ENCODE results near the gene LRRN1. TPM values are rescaled to one million over a fixed set of nuclear protein-coding genes. Genes with fewer than 3 reads are reported as not detected.

The LRRN1 gene
- total RNA-seq, 1 experiment from 2014 or later, result 0.13 TPM

DNA sequence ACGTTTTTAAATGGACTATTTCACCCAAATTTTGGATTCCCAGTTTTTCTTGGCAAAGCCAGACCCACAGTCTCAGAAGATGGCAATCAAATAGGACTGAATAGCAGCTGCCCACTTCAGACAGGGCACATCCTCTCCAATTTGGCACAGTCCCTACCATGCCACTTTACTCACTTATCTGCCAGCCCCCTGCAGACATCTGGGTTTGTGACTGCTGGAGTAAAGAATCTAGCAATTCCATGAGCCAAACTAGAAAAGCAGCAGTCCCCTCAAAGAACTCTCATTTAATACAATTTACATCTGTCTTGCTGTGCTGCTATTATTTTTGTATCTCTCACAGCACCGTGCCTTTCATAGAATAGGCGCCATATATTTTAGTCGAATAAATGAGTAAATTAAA, 16.0 kb upstream of the LRRN1 start:
- no peak for ATAC-seq
- intact Hi-C loops (cut with micrococcal nuclease; ENCODE audit: unreplicated experiment), result no loop called here
- POLR2A ChIA-PET, result no interaction called here

DNA sequence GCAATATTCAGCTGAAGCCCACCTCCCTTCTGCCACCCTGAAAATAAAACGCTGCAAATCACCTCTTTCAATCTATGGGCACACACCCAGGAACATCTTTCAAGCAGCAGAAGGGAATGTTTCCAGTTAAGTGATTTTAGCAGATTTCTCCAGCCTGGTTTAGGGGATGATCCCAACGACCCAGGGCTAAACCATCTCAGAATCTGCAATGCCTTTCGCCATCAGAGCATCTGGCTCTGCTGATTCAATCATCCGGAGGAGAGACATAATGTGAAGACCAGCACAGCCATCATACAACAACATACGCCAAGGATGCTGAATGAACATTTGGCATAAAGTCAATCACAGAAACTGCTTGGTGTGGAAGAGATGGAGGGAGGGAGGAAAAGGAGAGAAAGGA, 15.5 kb upstream of the LRRN1 start:
- no peaks in the 10 kb centered on the region for H3K27me3 ChIP-seq (ENCODE audit: control insufficient read depth, insufficient read depth, low read length)
- in situ Hi-C loops (cut with HindIII; ENCODE audit: low pct_unique_long_range_greater_than_20kb, low sequenced_read_pairs) (no loop called here), intact Hi-C loops (cut with micrococcal nuclease; ENCODE audit: unreplicated experiment) (no loop called here)
- no peak overlapping the region for H3K4me3 ChIP-seq (ENCODE audit: low read depth in 2 of 2, low read length in 2 of 2)
- CTCF ChIA-PET, result no interaction called here
- no peak overlapping the region for H3K27ac ChIP-seq (ENCODE audit: low read length)
- POLR2A ChIA-PET, result no interaction called here
- H3K9me3 ChIP-seq (ENCODE audit: control insufficient read depth, insufficient read depth, low read depth, low read length), result no peaks in the 10 kb centered on the region
- no peak for DNase-seq (ENCODE audit: low read depth, low spot score)
- H3K36me3 ChIP-seq (ENCODE audit: control insufficient read depth, insufficient read depth, low read length), result no peaks in the 10 kb centered on the region
- no TSS peak for BruUV-seq (replicated peaks)
- TF ChIP-seq, protein P1, sequence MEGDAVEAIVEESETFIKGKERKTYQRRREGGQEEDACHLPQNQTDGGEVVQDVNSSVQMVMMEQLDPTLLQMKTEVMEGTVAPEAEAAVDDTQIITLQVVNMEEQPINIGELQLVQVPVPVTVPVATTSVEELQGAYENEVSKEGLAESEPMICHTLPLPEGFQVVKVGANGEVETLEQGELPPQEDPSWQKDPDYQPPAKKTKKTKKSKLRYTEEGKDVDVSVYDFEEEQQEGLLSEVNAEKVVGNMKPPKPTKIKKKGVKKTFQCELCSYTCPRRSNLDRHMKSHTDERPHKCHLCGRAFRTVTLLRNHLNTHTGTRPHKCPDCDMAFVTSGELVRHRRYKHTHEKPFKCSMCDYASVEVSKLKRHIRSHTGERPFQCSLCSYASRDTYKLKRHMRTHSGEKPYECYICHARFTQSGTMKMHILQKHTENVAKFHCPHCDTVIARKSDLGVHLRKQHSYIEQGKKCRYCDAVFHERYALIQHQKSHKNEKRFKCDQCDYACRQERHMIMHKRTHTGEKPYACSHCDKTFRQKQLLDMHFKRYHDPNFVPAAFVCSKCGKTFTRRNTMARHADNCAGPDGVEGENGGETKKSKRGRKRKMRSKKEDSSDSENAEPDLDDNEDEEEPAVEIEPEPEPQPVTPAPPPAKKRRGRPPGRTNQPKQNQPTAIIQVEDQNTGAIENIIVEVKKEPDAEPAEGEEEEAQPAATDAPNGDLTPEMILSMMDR (IDR thresholded peaks at IDR 0.05), result no peak
- TF ChIP-seq REST (IDR thresholded peaks at IDR 0.05; ENCODE audit: insufficient read depth in 1 of 2, low read depth in 2 of 2, low read length in 1 of 2), result no peak
- no peak for TF ChIP-seq POLR2AphosphoS5 (IDR thresholded peaks at IDR 0.05; ENCODE audit: low read depth, low read length)
- no peak for TF ChIP-seq TCF7L2 (IDR thresholded peaks at IDR 0.05; ENCODE audit: low read depth, low read length)
- TF ChIP-seq SIN3A (IDR thresholded peaks at IDR 0.05; ENCODE audit: borderline replicate concordance, insufficient read depth, low read depth, low read length), result no peak
- ATAC-seq, result no peak
- no peaks in the 10 kb centered on the region for H3K4me1 ChIP-seq (ENCODE audit: control insufficient read depth, insufficient read depth, low read length)

More for the DNA sequence above, 16.0 kb upstream of the LRRN1 start:
- CTCF ChIA-PET, result no interaction called here
- TF ChIP-seq, protein P1 (IDR thresholded peaks at IDR 0.05), result no peak
- no peak for TF ChIP-seq SIN3A (IDR thresholded peaks at IDR 0.05; ENCODE audit: borderline replicate concordance, insufficient read depth, low read depth, low read length)
- TF ChIP-seq REST (IDR thresholded peaks at IDR 0.05; ENCODE audit: insufficient read depth in 1 of 2, low read depth in 2 of 2, low read length in 1 of 2), result no peak
- no peak for TF ChIP-seq POLR2AphosphoS5 (IDR thresholded peaks at IDR 0.05; ENCODE audit: low read depth, low read length)
- no peak for TF ChIP-seq TCF7L2 (IDR thresholded peaks at IDR 0.05; ENCODE audit: low read depth, low read length)
- in situ Hi-C loops (cut with HindIII; ENCODE audit: low pct_unique_long_range_greater_than_20kb, low sequenced_read_pairs), result no loop called here
- no peak overlapping the region for H3K27ac ChIP-seq (ENCODE audit: low read length)
- no peaks in the 10 kb centered on the region for H3K27me3 ChIP-seq (ENCODE audit: control insufficient read depth, insufficient read depth, low read length)
- no peaks in the 10 kb centered on the region for H3K36me3 ChIP-seq (ENCODE audit: control insufficient read depth, insufficient read depth, low read length)
- no peaks in the 10 kb centered on the region for H3K4me1 ChIP-seq (ENCODE audit: control insufficient read depth, insufficient read depth, low read length)
- H3K9me3 ChIP-seq (ENCODE audit: control insufficient read depth, insufficient read depth, low read depth, low read length), result no peaks in the 10 kb centered on the region
- BruUV-seq (replicated peaks), result no TSS peak
- DNase-seq (ENCODE audit: low read depth, low spot score), result no peak
- no peak overlapping the region for H3K4me3 ChIP-seq (ENCODE audit: low read depth in 2 of 2, low read length in 2 of 2)

Measured in Panc1 (cell line).